Thyroid gland (tissue), 4 donors: ENCODE measurements around the gene CARTPT. TPM values are rescaled to one million over a fixed set of nuclear protein-coding genes. Genes with fewer than 3 reads are reported as not detected.

Experiments used
- DNase-seq, 2 donors: peaks; one replicate each; pipeline ENCODE4 v3.0.0-alpha.2; 2019
- H3K27ac ChIP-seq, 3 donors: fragments of 200-600 bp; sonication (generic); 1 replicate in 2 of 3; 2 replicates in 1 of 3; pipeline ENCODE4 v1.5.1; 2016 to 2019; ENCODE audit warnings: mild to moderate bottlenecking in 1 of 3, moderate library complexity in 1 of 3
- H3K27me3 ChIP-seq: fragments of 200-600 bp; sonication (generic); one replicate; pipeline ENCODE4 v1.5.1; 2019
- H3K36me3 ChIP-seq, 2 donors: fragments of 200-600 bp; sonication (generic); one replicate each; pipeline ENCODE4 v1.5.1; 2016 to 2019
- H3K4me1 ChIP-seq, 2 donors: fragments of 200-600 bp; sonication (generic); one replicate each; pipeline ENCODE4 v1.5.1; 2017 to 2019
- H3K4me3 ChIP-seq, 3 donors: fragments of 200-600 bp; sonication (generic); replicated peaks in 1 of 3; 1 replicate in 2 of 3; 2 replicates in 1 of 3; pipeline ENCODE4 v1.5.1; 2016; ENCODE audit warnings: mild to moderate bottlenecking in 1 of 3
- H3K9me3 ChIP-seq: fragments of 200-600 bp; sonication (generic); one replicate; pipeline ENCODE4 v1.5.1; 2017
- CTCF ChIP-seq, 6 experiments: fragments of 200-600 bp in 3 of 6; fragments of 450-650 bp in 3 of 6; sonication (generic) in 3 of 6; IDR thresholded peaks; one replicate each; pipeline ENCODE4 v1.5.1; 2016 to 2019; ENCODE audit warnings: antibody characterized with exemption in 6 of 6, mild to moderate bottlenecking in 2 of 6, inconsistent platforms in 1 of 6, moderate library complexity in 1 of 6
- POLR2A ChIP-seq, 2 donors: fragments of 450-650 bp; IDR thresholded peaks; one replicate each; pipeline ENCODE4 v1.6.1; 2017; ENCODE audit warnings: antibody characterized with exemption in 2 of 2, mild to moderate bottlenecking in 2 of 2, moderate library complexity in 1 of 2
- WGBS, 2 donors: methylation state at CpG; one replicate each; pipeline ENCODE4 v1.1.5; 2017; 5-methylcytosine and 5-hydroxymethylcytosine counted together
- intact Hi-C: fragments of 100-400 bp; cut with DNase I; formaldehyde crosslinking; loops from one replicate; pipeline ENCODE4 v1.15.1; 2023
- total RNA-seq, 4 donors: library from RNA; depleted of rRNA; stranded (reverse); fragments of >200 nt; gene quantifications; one replicate each; pipeline ENCODE4 v1.2.3, GENCODE V29; 2016

CARTPT gene
- total RNA-seq, 4 donors from 2014 or later, result 3.9 to 8.7 TPM; not detected in 2

- WGBS, 2 donors, result 50 to 97% methylated on average over 1 to 2 of the region's 2 CpGs
- no peak overlapping the region for H3K4me3 ChIP-seq
- H3K27me3 ChIP-seq, result no peaks in the 10 kb centered on the region
- H3K9me3 ChIP-seq, result no peaks in the 10 kb centered on the region
- intact Hi-C loops, result no loop called here
- H3K36me3 ChIP-seq, result no peaks in the 10 kb centered on the region
- H3K27ac ChIP-seq, result no peak overlapping the region
- peaks cover 11 to 15% of the 10 kb centered on the region in 2 donors for H3K4me1 ChIP-seq
- DNase-seq, result no peak
- TF ChIP-seq CTCF (IDR thresholded peaks at IDR 0.05), result no peak
- TF ChIP-seq POLR2A (IDR thresholded peaks at IDR 0.05), result no peak
Observed at GRCh38 chr5:71684309-71684708, 34.8 kb upstream of the CARTPT start.

- Histone ChIP-seq H3K27me3 (no peaks in the 10 kb centered on the region), H3K36me3 (no peaks in the 10 kb centered on the region), H3K4me3 (no peak overlapping the region), H3K27ac (no peak overlapping the region), H3K9me3 (no peaks in the 10 kb centered on the region), H3K4me1 (peaks cover 15 to 29% of the 10 kb centered on the region in 2 donors)
- intact Hi-C loops, result no loop called here
- no peak for DNase-seq
- no peak for TF ChIP-seq CTCF (IDR thresholded peaks at IDR 0.05)
- no peak for TF ChIP-seq POLR2A (IDR thresholded peaks at IDR 0.05)
- 63 to 64% methylated on average over 7 of the region's 7 CpGs for WGBS, 2 donors
Observed at GRCh38 chr5:71693828-71694427, 25.1 kb upstream of the CARTPT start.

- DNase-seq, result no peak
- TF ChIP-seq CTCF (IDR thresholded peaks at IDR 0.05), result no peak
- no peak for TF ChIP-seq POLR2A (IDR thresholded peaks at IDR 0.05)
- no peaks in the 10 kb centered on the region for H3K36me3 ChIP-seq
- no peak overlapping the region for H3K4me3 ChIP-seq
- no peaks in the 10 kb centered on the region for H3K9me3 ChIP-seq
- peak overlapping the region in 2 of 3 donors; percentile 27 to 33 for H3K27ac ChIP-seq
- H3K27me3 ChIP-seq, result no peaks in the 10 kb centered on the region
- 94 to 96% methylated on average over 8 of the region's 8 CpGs for WGBS, 2 donors
- H3K4me1 ChIP-seq, result peaks cover 15 to 29% of the 10 kb centered on the region in 2 donors
- intact Hi-C loops, result no loop called here
Observed at GRCh38 chr5:71695071-71695470, 24.0 kb upstream of the CARTPT start.

GRCh38 chr5:71695595-71695994 lies 23.5 kb upstream of the CARTPT start:
- H3K9me3 ChIP-seq, result no peaks in the 10 kb centered on the region
- peak overlapping the region in 2 of 3 donors; percentile 27 to 33 for H3K27ac ChIP-seq
- H3K4me1 ChIP-seq, result peaks cover 15 to 29% of the 10 kb centered on the region in 2 donors
- intact Hi-C loops, result no loop called here
- no peaks in the 10 kb centered on the region for H3K27me3 ChIP-seq
- DNase-seq, result no peak
- TF ChIP-seq CTCF (IDR thresholded peaks at IDR 0.05) (no peak), POLR2A (IDR thresholded peaks at IDR 0.05) (no peak)
- H3K36me3 ChIP-seq, result no peaks in the 10 kb centered on the region
- no peak overlapping the region for H3K4me3 ChIP-seq

GRCh38 chr5:71697967-71698366 lies 21.1 kb upstream of the CARTPT start:
- DNase-seq, result peak; percentile 58 to 71

More at GRCh38 chr5:71697967-71698366, 21.1 kb upstream of the CARTPT start:
- 35 to 38% methylated on average over 14 of the region's 14 CpGs for WGBS, 2 donors
- Histone ChIP-seq H3K27me3 (no peaks in the 10 kb centered on the region), H3K27ac (peak overlapping the region in 1 of 3 donors; percentile 83), H3K4me1 (peaks cover 15 to 29% of the 10 kb centered on the region in 2 donors), H3K9me3 (no peaks in the 10 kb centered on the region), H3K36me3 (no peaks in the 10 kb centered on the region), H3K4me3 (no peak overlapping the region)
- TF ChIP-seq CTCF (IDR thresholded peaks at IDR 0.05), result peak in 5 of 6 experiments; percentile 7 to 45 (median 30)
- TF ChIP-seq POLR2A (IDR thresholded peaks at IDR 0.05), result no peak
- intact Hi-C loops, result no loop called here
